ENCODE measurements around the gene ARID5B.

Gene ARID5B

GRCh38 chr10:62095181-62096122 lies 194.0 kb downstream of the ARID5B start:
- no peak for DNase-seq
- TF ChIP-seq POLR2A (IDR thresholded peaks at IDR 0.05; ENCODE audit: low read length) (no peak), GATA1 (IDR thresholded peaks at IDR 0.05; ENCODE audit: low read depth, low read length) (no peak)

GRCh38 chr10:62096256-62096933 lies 194.9 kb downstream of the ARID5B start:
- DNase-seq, result no peak
- TF ChIP-seq POLR2A (IDR thresholded peaks at IDR 0.05; ENCODE audit: low read length) (no peak), GATA1 (IDR thresholded peaks at IDR 0.05; ENCODE audit: low read depth, low read length) (no peak)

GRCh38 chr10:62098278-62099121 lies 197.0 kb downstream of the ARID5B start:
- TF ChIP-seq POLR2A (IDR thresholded peaks at IDR 0.05; ENCODE audit: low read length) (no peak), GATA1 (IDR thresholded peaks at IDR 0.05; ENCODE audit: low read depth, low read length) (no peak)
- DNase-seq, result no peak

- TF ChIP-seq GATA1 (IDR thresholded peaks at IDR 0.05; ENCODE audit: low read depth, low read length), result no peak
- no peak for TF ChIP-seq POLR2A (IDR thresholded peaks at IDR 0.05; ENCODE audit: low read length)
- DNase-seq, result no peak
Observed at GRCh38 chr10:62099299-62099698, 197.8 kb downstream of the ARID5B start.

- no peak for DNase-seq
- TF ChIP-seq POLR2A (IDR thresholded peaks at IDR 0.05; ENCODE audit: low read length), result no peak
- TF ChIP-seq GATA1 (IDR thresholded peaks at IDR 0.05; ENCODE audit: low read depth, low read length), result no peak
Observed at GRCh38 chr10:62103857-62104256, 202.4 kb downstream of the ARID5B start.

GRCh38 chr10:62106929-62107519 lies 205.5 kb downstream of the ARID5B start:
- no peak for DNase-seq
- TF ChIP-seq GATA1 (IDR thresholded peaks at IDR 0.05; ENCODE audit: low read depth, low read length) (no peak), POLR2A (IDR thresholded peaks at IDR 0.05; ENCODE audit: low read length) (no peak)

GRCh38 chr10:62108759-62109586 lies 207.5 kb downstream of the ARID5B start:
- no peak for TF ChIP-seq POLR2A (IDR thresholded peaks at IDR 0.05; ENCODE audit: low read length)
- no peak for TF ChIP-seq GATA1 (IDR thresholded peaks at IDR 0.05; ENCODE audit: low read depth, low read length)

GRCh38 chr10:62109587-62110293 lies 208.2 kb downstream of the ARID5B start:
- DNase-seq, result no peak

More at GRCh38 chr10:62108759-62109586, 207.5 kb downstream of the ARID5B start:
- no peak for DNase-seq

GRCh38 chr10:62112300-62112699 lies 210.8 kb downstream of the ARID5B start:
- no peak for DNase-seq
- TF ChIP-seq GATA1 (IDR thresholded peaks at IDR 0.05; ENCODE audit: low read depth, low read length) (no peak), POLR2A (IDR thresholded peaks at IDR 0.05; ENCODE audit: low read length) (no peak)

More at GRCh38 chr10:62109587-62110293, 208.2 kb downstream of the ARID5B start:
- TF ChIP-seq POLR2A (IDR thresholded peaks at IDR 0.05; ENCODE audit: low read length), result no peak
- TF ChIP-seq GATA1 (IDR thresholded peaks at IDR 0.05; ENCODE audit: low read depth, low read length), result no peak

- DNase-seq, result no peak
- TF ChIP-seq POLR2A (IDR thresholded peaks at IDR 0.05; ENCODE audit: low read length), result no peak
- no peak for TF ChIP-seq GATA1 (IDR thresholded peaks at IDR 0.05; ENCODE audit: low read depth, low read length)
Observed at GRCh38 chr10:62112963-62113362, 211.5 kb downstream of the ARID5B start.

GRCh38 chr10:62113680-62114079 lies 212.2 kb downstream of the ARID5B start:
- no peak for DNase-seq
- no peak for TF ChIP-seq GATA1 (IDR thresholded peaks at IDR 0.05; ENCODE audit: low read depth, low read length)
- no peak for TF ChIP-seq POLR2A (IDR thresholded peaks at IDR 0.05; ENCODE audit: low read length)

GRCh38 chr10:62115321-62115720 lies 213.8 kb downstream of the ARID5B start:
- DNase-seq, result no peak
- TF ChIP-seq POLR2A (IDR thresholded peaks at IDR 0.05; ENCODE audit: low read length) (no peak), GATA1 (IDR thresholded peaks at IDR 0.05; ENCODE audit: low read depth, low read length) (no peak)
